Measurements from ENCODE around the gene CD58. TPM values are rescaled to one million over a fixed set of nuclear protein-coding genes. Genes with fewer than 3 reads are reported as not detected.
A peak's percentile ranks its signal among the peaks of the same experiment; 100 is the strongest.

The CD58 gene
- total and polyA plus RNA-seq, 8 donors = 10.1 to 39.5 (median 13.7) TPM

DNA sequence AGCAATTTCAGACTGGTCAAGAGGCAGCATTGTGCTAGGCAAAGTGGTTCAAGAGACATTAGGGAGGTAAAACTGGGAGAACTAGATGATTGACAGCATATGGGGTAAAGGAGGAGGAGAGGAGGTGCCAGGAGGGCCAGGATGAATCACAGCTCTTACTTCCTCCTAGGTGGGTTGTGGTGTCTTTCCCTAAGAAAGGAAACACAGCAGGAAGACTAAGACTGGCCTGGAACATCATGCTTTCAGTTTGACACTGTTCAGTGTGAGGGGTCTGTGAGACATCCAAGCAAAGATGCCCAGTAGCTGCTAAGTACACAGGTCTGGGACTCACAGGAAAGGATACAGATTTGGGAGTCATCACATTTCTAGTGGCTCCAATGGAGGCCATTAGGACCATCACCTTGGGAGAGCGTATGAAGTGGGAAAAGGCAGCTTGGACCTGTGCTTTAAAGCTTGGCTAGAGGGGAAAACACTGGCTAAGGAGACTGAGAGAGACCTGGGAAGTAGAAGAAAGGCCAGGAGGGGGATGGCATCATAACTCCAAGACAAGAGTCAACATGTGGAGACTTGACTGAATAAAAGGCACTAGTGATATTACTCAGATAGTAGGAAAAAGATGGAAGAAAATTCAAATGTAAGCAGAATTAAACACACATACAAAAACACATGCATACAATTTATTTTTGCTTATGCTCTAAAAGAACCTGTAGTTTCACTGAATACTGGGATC, 17.3 kb downstream of the CD58 start:
- peaks cover 6 to 62% of the 10 kb centered on the region in 2 donors for H3K4me1 ChIP-seq
- TF ChIP-seq, protein P1, sequence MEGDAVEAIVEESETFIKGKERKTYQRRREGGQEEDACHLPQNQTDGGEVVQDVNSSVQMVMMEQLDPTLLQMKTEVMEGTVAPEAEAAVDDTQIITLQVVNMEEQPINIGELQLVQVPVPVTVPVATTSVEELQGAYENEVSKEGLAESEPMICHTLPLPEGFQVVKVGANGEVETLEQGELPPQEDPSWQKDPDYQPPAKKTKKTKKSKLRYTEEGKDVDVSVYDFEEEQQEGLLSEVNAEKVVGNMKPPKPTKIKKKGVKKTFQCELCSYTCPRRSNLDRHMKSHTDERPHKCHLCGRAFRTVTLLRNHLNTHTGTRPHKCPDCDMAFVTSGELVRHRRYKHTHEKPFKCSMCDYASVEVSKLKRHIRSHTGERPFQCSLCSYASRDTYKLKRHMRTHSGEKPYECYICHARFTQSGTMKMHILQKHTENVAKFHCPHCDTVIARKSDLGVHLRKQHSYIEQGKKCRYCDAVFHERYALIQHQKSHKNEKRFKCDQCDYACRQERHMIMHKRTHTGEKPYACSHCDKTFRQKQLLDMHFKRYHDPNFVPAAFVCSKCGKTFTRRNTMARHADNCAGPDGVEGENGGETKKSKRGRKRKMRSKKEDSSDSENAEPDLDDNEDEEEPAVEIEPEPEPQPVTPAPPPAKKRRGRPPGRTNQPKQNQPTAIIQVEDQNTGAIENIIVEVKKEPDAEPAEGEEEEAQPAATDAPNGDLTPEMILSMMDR (IDR thresholded peaks at IDR 0.05) = no peak
- H3K27ac ChIP-seq = no peak overlapping the region
- ATAC-seq (no peak), DNase-seq (no peak)
- intact Hi-C loops (cut with DNase I) = no loop called here
- H3K4me3 ChIP-seq = no peak overlapping the region
- no peaks in the 10 kb centered on the region for H3K36me3 ChIP-seq
- H3K27me3 ChIP-seq = no peaks in the 10 kb centered on the region
- no peaks in the 10 kb centered on the region for H3K9me3 ChIP-seq

DNA sequence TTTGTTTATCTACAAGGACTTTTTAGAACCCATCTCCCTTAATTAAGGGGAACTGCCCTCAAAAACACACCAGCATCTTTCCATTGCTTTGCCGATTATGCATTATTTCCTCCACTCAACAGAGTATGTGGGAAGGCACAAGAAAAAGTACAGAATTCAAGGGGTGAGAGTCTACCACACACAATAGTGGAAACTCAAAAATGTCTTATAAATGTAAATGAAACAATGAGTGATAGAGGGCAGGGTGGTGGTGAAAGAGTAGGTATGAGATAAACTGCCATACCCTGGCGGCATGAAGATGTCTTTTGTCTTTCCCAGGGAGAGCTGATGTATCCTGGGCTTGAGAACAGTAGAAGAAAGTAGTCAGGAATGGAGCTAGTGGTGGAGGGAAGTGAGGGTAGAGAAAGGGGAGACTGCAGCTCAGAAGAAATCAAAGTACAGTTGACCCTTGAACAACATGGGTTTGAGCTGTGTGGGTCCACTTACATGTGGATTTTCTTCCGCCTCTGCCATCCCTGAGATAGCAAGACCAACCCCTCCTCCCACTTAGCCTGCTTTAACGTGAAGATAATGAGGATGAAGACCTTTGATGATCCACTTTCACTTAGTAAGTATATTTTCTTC, 24.4 kb downstream of the CD58 start:
- no peak overlapping the region for H3K27ac ChIP-seq
- peaks cover 0 to 22% of the 10 kb centered on the region in 2 donors for H3K4me1 ChIP-seq
- peaks cover 0 to 26% of the 10 kb centered on the region in 2 donors for H3K36me3 ChIP-seq
- no peak for ATAC-seq
- DNase-seq = no peak
- TF ChIP-seq, protein P1 (IDR thresholded peaks at IDR 0.05) = no peak
- no peaks in the 10 kb centered on the region for H3K9me3 ChIP-seq
- H3K4me3 ChIP-seq = no peak overlapping the region
- intact Hi-C loops (cut with DNase I) = no loop called here
- no peaks in the 10 kb centered on the region for H3K27me3 ChIP-seq

DNA sequence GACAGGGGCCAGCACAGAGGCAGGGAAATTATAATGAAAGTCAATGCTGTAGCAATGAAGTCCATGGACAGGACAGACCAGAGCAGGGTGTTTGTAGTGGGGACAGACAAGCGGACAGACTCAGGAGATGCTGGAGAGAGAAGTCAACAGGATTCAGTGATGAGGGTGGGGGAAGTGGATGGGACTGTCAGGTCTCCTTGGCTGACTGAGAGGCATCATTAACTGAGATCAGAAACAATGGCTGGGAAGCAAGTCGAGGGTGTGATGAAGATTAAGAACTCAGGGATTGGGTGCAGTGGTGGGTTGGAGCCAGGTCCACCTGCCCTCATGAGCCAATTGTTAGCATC, 25.5 kb downstream of the CD58 start:
- intact Hi-C loops (cut with DNase I) = no loop called here
- Histone ChIP-seq H3K4me1 (peaks cover 2 to 27% of the 10 kb centered on the region in 2 donors), H3K9me3 (no peaks in the 10 kb centered on the region), H3K27ac (no peak overlapping the region), H3K4me3 (no peak overlapping the region), H3K27me3 (no peaks in the 10 kb centered on the region), H3K36me3 (peaks cover 0 to 26% of the 10 kb centered on the region in 2 donors)
- no peak for DNase-seq
- TF ChIP-seq, protein P1 (IDR thresholded peaks at IDR 0.05) = no peak
- no peak for ATAC-seq

DNA sequence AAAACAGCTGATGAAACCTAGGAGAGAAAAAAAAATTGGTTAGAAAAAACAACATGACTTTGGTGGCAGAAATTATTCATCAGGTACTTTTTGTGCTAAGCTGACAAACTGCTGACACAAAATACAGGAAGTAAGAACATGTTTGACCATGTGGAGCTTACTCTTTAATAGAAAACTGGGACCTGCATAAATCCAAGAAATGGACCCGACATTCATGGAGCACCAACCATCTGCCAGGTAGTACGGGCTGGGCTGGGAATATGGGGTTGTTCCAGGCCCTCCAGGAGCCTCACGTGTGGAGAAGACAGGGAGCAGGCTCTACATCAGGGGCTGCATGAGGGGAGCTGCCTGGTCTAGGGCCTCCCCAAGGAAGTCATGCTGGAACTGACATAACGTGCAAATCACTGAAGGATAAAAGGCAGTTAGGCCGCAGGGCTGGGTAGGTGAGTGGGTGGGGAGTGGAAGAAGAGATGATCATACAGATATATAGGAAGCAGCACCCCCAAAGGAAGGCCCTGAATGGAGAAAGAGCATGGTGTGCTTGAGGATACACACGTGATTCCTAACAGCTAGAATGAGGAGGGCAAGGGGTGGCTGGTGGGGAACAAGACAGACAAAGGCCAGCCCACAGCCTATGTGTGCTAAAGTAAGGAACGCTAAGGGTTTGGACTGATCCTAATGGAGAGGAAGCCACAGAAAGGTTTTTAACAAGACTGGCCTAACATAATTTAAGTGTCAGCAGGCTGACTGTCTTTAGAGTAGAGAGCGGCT, 26.1 kb downstream of the CD58 start:
- Histone ChIP-seq H3K4me1 (peaks cover 2 to 32% of the 10 kb centered on the region in 2 donors), H3K27ac (no peak overlapping the region), H3K4me3 (no peak overlapping the region), H3K27me3 (no peaks in the 10 kb centered on the region), H3K36me3 (peaks cover 0 to 26% of the 10 kb centered on the region in 2 donors), H3K9me3 (no peaks in the 10 kb centered on the region)
- TF ChIP-seq, protein P1 (IDR thresholded peaks at IDR 0.05) = no peak
- intact Hi-C loops (cut with DNase I) = no loop called here
- DNase-seq (no peak), ATAC-seq (no peak)

DNA sequence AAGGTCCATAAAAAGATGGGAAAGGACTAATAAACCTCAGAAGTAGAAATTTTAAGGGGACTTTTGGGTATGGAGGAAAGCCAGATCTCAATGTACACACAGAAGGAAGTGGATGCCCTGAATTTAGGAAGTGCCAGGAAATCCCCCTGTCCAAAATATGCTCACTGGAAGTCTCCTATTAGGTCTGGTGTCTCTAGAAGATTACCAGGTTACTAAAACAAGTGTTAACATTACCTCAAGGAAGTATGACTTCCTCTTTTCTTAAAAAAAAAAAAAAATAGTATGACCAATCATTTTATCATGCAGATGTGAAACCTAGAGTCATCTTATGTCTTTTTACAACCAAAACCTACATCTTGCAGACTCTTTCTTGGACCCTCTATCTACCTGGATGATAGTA, 30.7 kb downstream of the CD58 start:
- peaks cover 0 to 45% of the 10 kb centered on the region in 2 donors for H3K36me3 ChIP-seq
- intact Hi-C loops (cut with DNase I) = no loop called here

More for the DNA sequence above, 30.7 kb downstream of the CD58 start:
- H3K4me1 ChIP-seq = peaks cover 2 to 55% of the 10 kb centered on the region in 2 donors
- no peaks in the 10 kb centered on the region for H3K27me3 ChIP-seq
- TF ChIP-seq, protein P1 (IDR thresholded peaks at IDR 0.05) = no peak
- no peak overlapping the region for H3K4me3 ChIP-seq
- no peak for DNase-seq
- no peak for ATAC-seq
- no peaks in the 10 kb centered on the region for H3K9me3 ChIP-seq
- H3K27ac ChIP-seq = peak overlapping the region in 1 of 2 donors; percentile 75
